IMR-90 (cell line): ENCODE measurements around the gene RMDN2. TPM values are rescaled to one million over a fixed set of nuclear protein-coding genes. Genes with fewer than 3 reads are reported as not detected.

Source experiments
- ATAC-seq: fragments of 200-7000 bp; cut with Tn5 transposase; 2 replicates; pipeline ENCODE4 v1.9.1; 2020; ENCODE audit warnings: low read depth, mild to moderate bottlenecking, moderate library complexity
- BruUV-seq: library from RNA; stranded (reverse); fragments of 400-500 nt; replicated peaks from 2 replicates; lab custom pipeline; 2021; lab: Mats Ljungman, UMichigan
- CTCF ChIA-PET: fragments of 300-600 bp; formaldehyde crosslinking; extraction: SDS; loops from one replicate; lab custom pipeline; 2021; ENCODE audit warnings: antibody characterized with exemption; lab: Yijun Ruan, JAX
- POLR2A ChIA-PET: fragments of 300-600 bp; sonication (Branson Sonifier 250); formaldehyde crosslinking; loops from one replicate; lab custom pipeline; 2022; ENCODE audit warnings: antibody characterized with exemption; ENCODE audit not compliant: unreplicated experiment; lab: Charles Lee
- DNase-seq: peaks from one replicate; pipeline ENCODE4 v3.0.0; 2013
- H2AFZ ChIP-seq: replicated peaks from 2 replicates; pipeline ENCODE3; 2013; ENCODE audit warnings: low read length, mild to moderate bottlenecking; ENCODE audit not compliant: poor library complexity
- H2AK5ac ChIP-seq: 2 replicates; pipeline ENCODE4 v1.6.1; 2013; ENCODE audit warnings: low read depth, low read length, inconsistent platforms
- H2AK9ac ChIP-seq: replicated peaks from 2 replicates; pipeline ENCODE3; 2013; ENCODE audit warnings: mild to moderate bottlenecking, low read depth, low read length, moderate library complexity; ENCODE audit not compliant: poor library complexity
- H2BK120ac ChIP-seq: 2 replicates; pipeline ENCODE4 v1.6.1; 2013; ENCODE audit warnings: low read depth, low read length, inconsistent platforms
- H2BK15ac ChIP-seq: 3 replicates; pipeline ENCODE4 v1.6.1; 2013; ENCODE audit warnings: low read depth, low read length, inconsistent platforms
- H2BK20ac ChIP-seq: 2 replicates; pipeline ENCODE4 v1.6.1; 2013; ENCODE audit warnings: low read depth, mild to moderate bottlenecking, inconsistent platforms, low read length, moderate library complexity
- H2BK5ac ChIP-seq: 2 replicates; pipeline ENCODE4 v1.6.1; 2013; ENCODE audit warnings: mild to moderate bottlenecking, low read depth, low read length, inconsistent platforms; ENCODE audit not compliant: poor library complexity, severe bottlenecking
- H3K14ac ChIP-seq: replicated peaks from 2 replicates; pipeline ENCODE4 v1.6.1; 2013; ENCODE audit warnings: low read depth, low read length, inconsistent platforms
- H3K18ac ChIP-seq: 2 replicates; pipeline ENCODE4 v1.6.1; 2013; ENCODE audit warnings: low read depth, low read length, control low read depth
- H3K23ac ChIP-seq: 2 replicates; pipeline ENCODE4 v1.6.1; 2013; ENCODE audit warnings: low read depth, low read length, inconsistent platforms
- H3K27ac ChIP-seq: 2 replicates; pipeline ENCODE4 v1.5.1; 2013; ENCODE audit warnings: mild to moderate bottlenecking, control low read depth, low read length; ENCODE audit not compliant: insufficient read depth
- H3K27me3 ChIP-seq: 2 replicates; pipeline ENCODE4 v1.6.1; 2013; ENCODE audit warnings: low read length; ENCODE audit not compliant: control insufficient read depth, insufficient read depth
- H3K36me3 ChIP-seq: 2 replicates; pipeline ENCODE4 v1.6.1; 2013; ENCODE audit warnings: low read length, mixed read lengths; ENCODE audit not compliant: control insufficient read depth, insufficient read depth
- H3K4ac ChIP-seq: 2 replicates; pipeline ENCODE4 v1.6.1; 2013; ENCODE audit warnings: low read depth, low read length, inconsistent platforms
- H3K4me1 ChIP-seq: 2 replicates; pipeline ENCODE4 v1.6.1; 2013; ENCODE audit warnings: low read length, mixed read lengths; ENCODE audit not compliant: control insufficient read depth, insufficient read depth
- H3K4me2 ChIP-seq: 2 replicates; pipeline ENCODE4 v1.6.1; 2013; ENCODE audit warnings: low read depth, mild to moderate bottlenecking, control low read depth, low read length, moderate library complexity
- H3K4me3 ChIP-seq: 2 replicates; pipeline ENCODE4 v1.5.1; 2013; ENCODE audit warnings: low read depth, mild to moderate bottlenecking, control low read depth, low read length, moderate library complexity; ENCODE audit not compliant: insufficient read depth
- H3K56ac ChIP-seq: 2 replicates; pipeline ENCODE4 v1.6.1; 2013; ENCODE audit warnings: low read length, inconsistent platforms; ENCODE audit not compliant: insufficient read depth; ENCODE audit errors: extremely low read depth
- H3K79me1 ChIP-seq, 2 experiments: 2 replicates each; pipeline ENCODE4 v1.6.1; 2013; ENCODE audit warnings: low read length in 2 of 2, inconsistent platforms in 1 of 2, low read depth in 1 of 2
- H3K9ac ChIP-seq: 2 replicates; pipeline ENCODE4 v1.6.1; 2013; ENCODE audit warnings: low read depth, low read length, control low read depth
- H3K9me1 ChIP-seq: 2 replicates; pipeline ENCODE4 v1.6.1; 2013; ENCODE audit warnings: low read length, inconsistent platforms; ENCODE audit not compliant: insufficient read depth
- H3K9me3 ChIP-seq: 2 replicates; pipeline ENCODE4 v1.6.1; 2013; ENCODE audit warnings: low read length; ENCODE audit not compliant: control insufficient read depth, insufficient read depth
- H4K20me1 ChIP-seq: 2 replicates; pipeline ENCODE4 v1.6.1; 2013; ENCODE audit warnings: low read length, inconsistent platforms; ENCODE audit not compliant: insufficient read depth
- H4K5ac ChIP-seq: 2 replicates; pipeline ENCODE4 v1.6.1; 2013; ENCODE audit warnings: mild to moderate bottlenecking, low read depth, low read length, control low read depth
- H4K8ac ChIP-seq, 2 experiments: 2 replicates each; pipeline ENCODE4 v1.6.1; 2013; ENCODE audit warnings: low read depth in 2 of 2, low read length in 2 of 2, control low read depth in 1 of 2, inconsistent platforms in 1 of 2
- H4K91ac ChIP-seq: 2 replicates; pipeline ENCODE4 v1.6.1; 2013; ENCODE audit warnings: low read depth, low read length, inconsistent platforms; ENCODE audit not compliant: insufficient read depth
- MAFK ChIP-seq: IDR thresholded peaks from 2 replicates; pipeline ENCODE4 v1.6.1; 2012; ENCODE audit warnings: low read depth, low read length, improper control_type of control experiment
- MAZ ChIP-seq: IDR thresholded peaks from 2 replicates; pipeline ENCODE4 v1.6.1; 2012; ENCODE audit warnings: low read depth, mild to moderate bottlenecking, low read length, improper control_type of control experiment, moderate library complexity, borderline replicate concordance
- RCOR1 ChIP-seq: IDR thresholded peaks from 2 replicates; pipeline ENCODE4 v1.6.1; 2012; ENCODE audit warnings: mild to moderate bottlenecking, low read length, improper control_type of control experiment; ENCODE audit not compliant: insufficient replicate concordance
- WGBS, 2 experiments: methylation state at CpG; one replicate each; pipeline versions ENCODE4 v1.1.5 to v1.1.7; 2013; ENCODE audit warnings: missing lambda C conversion rate in 2 of 2; ENCODE audit not compliant: insufficient read length in 1 of 2; ENCODE audit errors: extremely low coverage in 2 of 2; 5-methylcytosine and 5-hydroxymethylcytosine counted together
- dilution Hi-C: fragments of 300-500 bp; cut with HindIII; formaldehyde crosslinking; loops from one replicate; pipeline ENCODE4 v1.14.3; 2018; ENCODE audit warnings: low sequenced_read_pairs; ENCODE audit not compliant: unreplicated experiment
- in situ Hi-C: fragments of 300-500 bp; cut with MboI; formaldehyde crosslinking; loops from 3 replicates; pipeline ENCODE4 v1.14.3; 2019; ENCODE audit warnings: low sequenced_read_pairs, inconsistent platforms, mixed read lengths
- intact Hi-C: fragments of 100-400 bp; cut with micrococcal nuclease; formaldehyde crosslinking; loops from 2 replicates; pipeline ENCODE4 v1.10.0; 2022
- polyA plus RNA-seq, 3 experiments: library from polyadenylated mRNA; depleted of rRNA; stranded (reverse); fragments of >200 nt; gene quantifications; 2 replicates each; pipeline ENCODE4 v1.2.3, GENCODE V29; 2012; ENCODE audit warnings: low replicate concordance in 1 of 3
- total RNA-seq: library from RNA; depleted of rRNA; stranded (reverse); fragments of >200 nt; gene quantifications from 2 replicates; pipeline ENCODE4 v1.2.3, GENCODE V29; 2012

Gene RMDN2
- total and polyA plus RNA-seq, 2 of the 4 experiments (the other 2 are of a cell fraction) = 2.3 to 3.0 TPM

- Histone ChIP-seq H2AK5ac (no peak overlapping the region), H2AFZ (no peak overlapping the region), H3K79me1 (no peaks in the 10 kb centered on the region), H3K56ac (no peak overlapping the region), H4K8ac (no peak overlapping the region), H3K9me3 (no peaks in the 10 kb centered on the region), H3K36me3 (no peaks in the 10 kb centered on the region), H3K23ac (no peak overlapping the region), H3K9me1 (no peaks in the 10 kb centered on the region), H3K14ac (no peak overlapping the region), H3K4me1 (no peaks in the 10 kb centered on the region), H4K20me1 (no peaks in the 10 kb centered on the region), H2BK15ac (no peak overlapping the region), H4K5ac (no peak overlapping the region), H2BK120ac (no peak overlapping the region), H3K27ac (no peak overlapping the region), H3K4me2 (no peak overlapping the region), H2BK20ac (no peak overlapping the region), H4K91ac (no peak overlapping the region), H3K4ac (no peak overlapping the region), H3K4me3 (no peak overlapping the region), H3K9ac (no peak overlapping the region), H3K27me3 (peaks cover 8% of the 10 kb centered on the region), H2BK5ac (no peak overlapping the region), H2AK9ac (no peak overlapping the region), H3K18ac (no peak overlapping the region)
- ATAC-seq = no peak
- dilution Hi-C loops = no loop called here
- WGBS, 2 experiments = 83% methylated on average over 3 of the region's 4 CpGs; no CpG with 5 or more reads in 1 of the 2 experiments
- TF ChIP-seq MAFK (no peak), MAZ (no peak), RCOR1 (no peak)
- in situ Hi-C loops = no loop called here
- POLR2A ChIA-PET = no interaction called here
- CTCF ChIA-PET = no interaction called here
- no TSS peak for BruUV-seq
- intact Hi-C loops = no loop called here
- DNase-seq = peak; percentile 16
These were observed 120.7 kb downstream of the RMDN2 start for GRCh38 chr2:38045811-38046210.
